GM19455 (cell line): Measurements from ENCODE around the gene SYNM.

Experiments used
- ATAC-seq: cut with Tn5 transposase; IDR thresholded peaks from one replicate; pipeline ENCODE4 v1.9.1; 2021; ENCODE audit not compliant: unreplicated experiment

Gene SYNM

DNA sequence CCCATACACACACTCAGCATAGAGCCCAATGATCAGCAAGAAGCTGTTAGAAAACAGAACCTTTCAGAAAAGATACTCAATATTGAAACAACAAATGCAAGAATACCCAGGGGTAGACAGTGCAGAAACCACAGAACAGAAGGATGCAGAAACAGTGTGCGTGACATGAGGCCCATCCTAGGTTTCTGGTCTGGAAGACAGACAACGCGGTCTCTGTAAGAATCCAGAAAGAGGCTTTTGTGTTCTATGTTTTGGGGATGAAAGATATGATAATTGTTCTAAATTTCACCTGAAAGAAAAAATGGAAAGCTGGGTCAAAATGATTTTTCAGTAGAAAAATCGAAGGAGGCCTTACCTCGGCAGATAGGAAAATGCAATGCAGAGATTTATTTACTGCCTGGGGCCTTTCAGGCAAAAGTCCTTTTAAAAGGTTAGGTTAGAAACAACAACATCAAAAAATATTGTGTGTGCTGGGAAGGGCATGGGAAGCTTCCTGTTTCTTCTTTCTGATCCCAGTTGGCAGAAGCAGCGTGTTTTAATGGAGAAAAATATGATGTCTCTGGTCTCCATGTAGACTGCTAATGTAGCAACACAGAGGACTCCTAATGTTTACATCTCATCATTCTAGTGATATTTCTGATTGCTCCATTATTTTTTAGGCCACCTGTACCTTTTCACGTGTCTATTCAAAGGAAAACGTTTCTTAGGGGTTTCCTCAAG is 17.0 kb downstream of the SYNM start:
- no peak for ATAC-seq

DNA sequence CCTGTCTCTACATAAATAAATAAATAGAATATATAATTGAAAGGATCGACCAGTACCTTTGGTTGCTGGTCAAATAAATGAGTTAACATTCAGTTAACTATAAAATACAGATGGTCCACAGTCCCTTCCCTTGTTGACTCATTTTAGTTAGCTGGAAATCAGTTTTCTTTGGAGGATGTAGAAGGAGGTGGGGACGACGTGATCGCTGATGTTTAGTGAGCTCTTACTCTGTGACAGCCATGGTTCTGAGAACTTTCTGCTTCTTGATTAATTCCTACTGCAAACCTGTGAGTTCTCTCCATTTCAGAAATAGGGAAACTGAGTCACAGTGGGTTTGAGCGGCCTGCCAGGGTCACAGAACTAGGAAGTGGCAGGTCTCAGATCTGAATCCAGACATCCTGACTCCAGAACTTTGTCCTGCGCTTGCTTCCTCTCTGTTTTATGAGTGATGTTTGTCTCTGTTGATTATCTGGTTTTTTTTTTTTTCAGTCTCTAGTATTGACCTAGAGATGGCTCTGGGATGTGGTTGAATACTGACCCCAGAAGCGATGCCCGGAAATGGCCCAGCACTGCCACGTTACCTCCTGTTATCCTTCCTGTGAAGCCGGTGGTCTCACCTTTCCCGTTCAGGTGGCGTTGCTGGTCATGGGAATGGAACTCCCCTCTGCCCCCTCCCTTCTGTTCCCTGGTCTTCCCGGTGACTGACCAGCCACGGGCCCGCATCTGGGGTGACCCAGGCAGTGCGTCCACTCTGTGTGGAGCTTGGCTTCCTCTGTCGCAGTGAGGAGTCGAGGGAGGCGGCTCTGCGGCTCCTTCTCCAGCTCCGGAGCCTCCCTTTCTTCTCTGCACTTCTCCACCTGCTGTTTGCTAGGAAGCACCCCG is 18.2 kb downstream of the SYNM start:
- ATAC-seq = no peak

DNA sequence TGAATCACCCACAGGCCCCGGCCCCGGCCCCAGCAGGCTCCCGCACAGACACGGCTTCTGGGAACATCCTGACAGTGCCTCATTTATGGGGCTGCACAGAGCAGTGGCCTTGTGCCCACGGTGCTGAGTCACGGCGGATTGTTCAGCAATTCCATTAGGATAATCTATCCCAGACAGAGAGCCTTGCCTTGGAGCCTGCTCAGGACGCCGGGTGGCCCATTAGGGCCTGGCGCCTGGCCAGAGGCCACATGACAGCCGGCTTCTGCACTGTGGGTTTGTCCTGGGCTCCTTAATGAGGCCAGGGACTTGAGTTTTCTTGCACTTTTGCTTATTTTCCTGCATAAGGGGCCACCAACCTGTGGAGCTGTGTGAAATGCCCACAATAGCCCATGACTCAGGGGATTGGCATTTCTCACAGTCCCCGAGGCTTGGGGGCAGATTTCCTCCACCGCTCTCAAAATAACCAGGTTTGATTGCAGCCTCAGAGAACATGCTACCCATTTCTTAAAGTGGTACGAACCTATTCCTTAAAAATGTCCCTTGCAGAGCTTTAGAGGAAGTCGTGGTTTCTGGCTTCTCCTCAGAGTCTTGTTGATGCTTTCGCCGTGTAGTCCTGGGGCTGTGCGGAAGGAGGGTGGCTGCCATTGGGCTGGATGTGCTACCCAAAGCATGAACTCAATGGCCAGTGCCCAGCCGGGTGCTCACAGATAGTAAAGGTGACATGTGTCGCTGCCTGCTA is 19.0 kb downstream of the SYNM start:
- no peak for ATAC-seq

DNA sequence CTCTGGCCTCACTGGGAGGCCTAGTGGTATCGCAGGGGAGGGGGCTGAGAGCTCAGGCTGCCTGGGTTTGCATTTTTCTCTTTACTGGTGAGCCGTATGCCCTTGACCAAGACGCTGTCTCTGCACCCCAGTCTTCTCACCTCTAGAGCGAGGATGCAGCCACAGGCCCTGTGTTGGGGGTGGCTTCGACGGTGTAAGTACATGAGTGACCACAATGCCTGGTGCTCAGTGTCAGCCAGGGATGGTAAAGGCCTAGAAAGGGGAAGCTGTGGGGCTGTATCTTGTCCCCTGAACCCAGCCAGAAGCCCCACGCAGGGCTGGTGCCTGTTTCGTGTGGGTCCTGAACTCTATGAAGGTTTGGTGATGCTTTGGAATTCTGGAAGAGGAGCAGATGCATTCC is 19.8 kb downstream of the SYNM start:
- ATAC-seq = no peak

DNA sequence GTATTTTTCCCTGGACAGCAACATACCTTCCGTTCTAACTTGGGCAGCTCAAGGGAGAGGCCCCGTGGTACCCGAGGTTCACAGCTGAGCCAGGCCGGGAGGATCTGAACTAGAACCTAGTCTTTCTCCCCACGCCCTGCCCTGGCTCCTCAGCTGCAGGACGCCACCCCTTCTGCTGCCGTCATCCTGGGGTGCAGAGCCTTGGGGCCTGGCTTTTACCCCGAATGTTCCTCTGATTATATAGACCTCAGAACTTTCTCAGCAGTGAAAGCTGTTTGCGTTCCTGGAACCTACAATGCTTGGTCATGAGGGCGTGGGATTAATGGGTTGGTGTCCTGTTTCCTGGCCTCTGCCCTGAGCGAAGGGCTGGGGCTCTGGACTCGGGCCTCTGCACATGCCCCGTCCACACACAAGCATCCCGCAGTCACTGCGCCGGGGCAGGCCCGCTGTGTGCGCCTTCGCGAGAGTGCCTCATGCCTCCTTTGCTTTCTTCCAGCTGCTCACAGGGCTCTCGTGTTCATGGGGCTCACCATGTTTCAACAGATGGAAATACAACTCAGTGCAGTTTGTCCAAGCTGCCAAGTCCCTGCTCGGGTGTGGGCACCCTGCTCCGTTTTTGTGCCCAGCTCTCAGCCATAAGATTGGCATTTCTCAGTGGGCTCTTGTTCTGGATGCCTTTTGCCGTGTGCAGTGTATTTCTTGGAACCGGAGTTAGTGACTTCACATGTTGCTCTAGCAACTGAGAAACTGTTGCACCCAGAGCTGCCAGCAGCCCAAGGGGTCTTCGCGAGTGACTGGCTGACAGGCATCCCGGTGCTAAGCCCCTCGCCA is 20.4 kb downstream of the SYNM start:
- ATAC-seq = no peak

DNA sequence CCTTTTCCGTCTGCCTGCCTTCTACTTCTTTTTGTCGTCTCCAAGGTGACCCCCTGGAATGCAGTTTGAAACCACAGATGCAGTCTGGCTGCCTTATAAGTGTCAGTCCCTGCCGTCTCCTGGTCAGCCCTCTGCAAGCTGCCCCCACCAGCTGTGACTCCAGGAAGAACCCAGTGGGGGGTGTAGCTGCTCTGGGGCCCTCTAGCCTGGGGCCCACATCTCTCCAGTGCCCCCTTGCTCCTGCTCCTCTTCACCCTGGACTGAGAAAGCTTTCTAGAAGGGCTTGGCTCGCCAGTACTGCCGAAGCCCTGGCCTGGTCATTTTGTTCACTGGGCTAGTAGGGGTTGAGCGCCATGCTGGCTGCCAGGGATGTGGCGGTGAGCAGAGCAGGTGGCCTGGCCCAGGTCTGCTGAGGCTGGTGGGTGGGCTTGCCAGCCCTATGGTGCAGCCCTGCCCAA is 21.3 kb downstream of the SYNM start:
- ATAC-seq = no peak

DNA sequence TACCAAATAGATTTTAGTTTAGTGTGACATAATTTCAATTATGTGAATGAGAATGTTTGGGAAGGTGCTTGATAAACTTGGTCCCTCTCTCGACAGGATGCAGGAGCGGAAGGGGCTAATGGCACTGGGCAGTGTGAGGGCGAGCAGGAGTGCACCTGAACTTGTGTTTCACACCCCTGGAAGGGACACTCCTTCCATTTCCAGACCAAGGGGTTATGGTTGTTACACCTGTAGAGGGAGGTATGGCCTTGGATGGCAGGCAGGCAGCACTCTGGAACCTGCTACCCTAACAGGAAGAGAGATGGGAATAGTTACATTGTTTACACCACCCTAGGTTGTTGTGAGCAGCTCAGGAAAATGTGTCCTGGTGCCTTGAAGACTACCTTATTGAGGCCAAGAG is 22.1 kb downstream of the SYNM start:
- no peak for ATAC-seq

DNA sequence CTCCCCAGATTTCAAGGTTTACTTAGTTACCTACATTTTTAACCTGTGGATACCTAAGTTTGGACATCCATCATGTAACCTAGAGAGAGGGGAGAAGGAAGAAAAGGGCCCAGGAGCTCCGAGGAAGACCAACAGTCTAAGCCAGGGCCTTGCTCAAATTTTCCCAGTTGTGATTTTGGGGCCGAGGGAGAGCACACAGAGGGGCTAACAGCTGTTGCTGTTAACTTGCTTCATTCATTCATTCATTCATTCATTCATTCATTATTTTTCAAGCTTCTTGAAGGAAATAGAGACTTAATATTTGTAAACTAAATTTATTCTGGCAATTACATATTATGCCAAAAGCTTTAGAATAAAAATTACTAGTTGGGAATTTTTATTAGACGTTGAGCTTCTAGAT is 22.9 kb downstream of the SYNM start:
- no peak for ATAC-seq

DNA sequence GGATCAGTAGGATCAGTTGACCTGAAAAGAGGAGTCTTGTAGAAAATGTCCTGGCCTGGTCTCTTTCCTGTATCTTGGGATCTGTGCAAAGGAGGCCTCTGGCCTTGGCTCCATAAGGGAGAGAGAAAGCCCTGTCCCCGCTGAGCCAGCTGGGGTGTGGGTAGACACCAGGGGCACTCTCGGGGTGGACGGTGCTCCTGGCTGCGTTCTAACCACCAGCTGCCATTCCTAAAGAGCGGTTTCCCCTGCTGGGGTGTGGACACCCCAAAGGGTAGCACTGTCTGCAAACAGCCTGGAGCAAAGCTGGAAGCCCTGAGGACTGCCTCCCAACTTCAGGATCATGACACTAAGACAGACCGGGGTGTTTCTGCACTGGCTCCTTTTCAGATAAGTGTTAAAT is 23.5 kb downstream of the SYNM start:
- no peak for ATAC-seq

DNA sequence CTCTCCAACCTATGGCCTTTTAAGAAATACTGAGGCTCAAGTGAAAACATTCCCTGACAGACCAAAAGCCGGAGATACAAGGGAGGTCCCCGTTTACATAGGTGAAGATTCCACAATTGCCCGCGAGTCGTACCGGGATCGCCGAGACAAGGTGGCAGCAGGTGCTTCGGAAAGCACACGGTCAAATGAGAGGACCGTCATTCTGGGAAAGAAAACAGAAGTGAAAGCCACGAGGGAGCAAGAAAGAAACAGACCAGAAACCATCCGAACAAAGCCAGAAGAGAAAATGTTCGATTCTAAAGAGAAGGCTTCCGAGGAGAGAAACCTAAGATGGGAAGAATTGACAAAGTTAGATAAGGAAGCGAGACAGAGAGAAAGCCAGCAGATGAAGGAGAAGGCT is 24.8 kb downstream of the SYNM start:
- no peak for ATAC-seq

DNA sequence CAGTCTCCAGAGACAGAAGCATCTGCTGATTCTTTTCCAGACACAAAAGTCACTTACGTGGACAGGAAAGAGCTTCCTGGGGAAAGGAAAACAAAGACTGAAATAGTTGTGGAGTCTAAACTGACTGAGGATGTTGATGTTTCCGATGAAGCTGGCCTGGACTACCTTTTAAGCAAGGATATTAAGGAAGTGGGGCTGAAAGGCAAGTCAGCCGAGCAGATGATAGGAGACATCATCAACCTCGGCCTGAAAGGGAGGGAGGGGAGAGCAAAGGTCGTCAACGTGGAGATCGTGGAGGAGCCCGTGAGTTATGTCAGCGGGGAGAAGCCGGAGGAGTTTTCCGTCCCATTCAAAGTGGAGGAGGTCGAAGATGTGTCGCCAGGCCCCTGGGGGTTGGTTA is 25.4 kb downstream of the SYNM start:
- ATAC-seq = no peak

DNA sequence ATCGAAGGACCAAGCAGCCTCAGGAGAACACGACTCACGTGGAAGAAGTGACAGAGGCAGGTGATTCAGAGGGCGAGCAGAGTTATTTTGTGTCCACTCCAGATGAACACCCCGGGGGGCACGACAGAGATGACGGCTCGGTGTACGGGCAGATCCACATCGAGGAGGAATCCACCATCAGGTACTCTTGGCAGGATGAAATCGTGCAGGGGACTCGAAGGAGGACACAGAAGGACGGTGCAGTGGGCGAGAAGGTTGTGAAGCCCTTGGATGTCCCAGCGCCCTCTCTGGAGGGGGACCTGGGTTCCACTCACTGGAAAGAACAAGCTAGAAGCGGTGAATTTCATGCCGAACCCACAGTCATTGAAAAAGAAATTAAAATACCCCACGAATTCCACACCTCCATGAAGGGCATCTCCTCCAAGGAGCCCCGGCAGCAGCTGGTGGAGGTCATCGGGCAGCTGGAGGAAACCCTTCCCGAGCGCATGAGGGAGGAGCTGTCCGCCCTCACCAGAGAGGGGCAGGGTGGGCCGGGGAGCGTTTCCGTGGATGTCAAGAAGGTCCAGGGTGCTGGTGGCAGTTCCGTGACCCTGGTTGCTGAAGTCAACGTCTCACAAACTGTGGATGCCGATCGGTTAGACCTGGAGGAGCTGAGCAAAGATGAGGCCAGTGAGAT is 26.0 kb downstream of the SYNM start:
- ATAC-seq = no peak

DNA sequence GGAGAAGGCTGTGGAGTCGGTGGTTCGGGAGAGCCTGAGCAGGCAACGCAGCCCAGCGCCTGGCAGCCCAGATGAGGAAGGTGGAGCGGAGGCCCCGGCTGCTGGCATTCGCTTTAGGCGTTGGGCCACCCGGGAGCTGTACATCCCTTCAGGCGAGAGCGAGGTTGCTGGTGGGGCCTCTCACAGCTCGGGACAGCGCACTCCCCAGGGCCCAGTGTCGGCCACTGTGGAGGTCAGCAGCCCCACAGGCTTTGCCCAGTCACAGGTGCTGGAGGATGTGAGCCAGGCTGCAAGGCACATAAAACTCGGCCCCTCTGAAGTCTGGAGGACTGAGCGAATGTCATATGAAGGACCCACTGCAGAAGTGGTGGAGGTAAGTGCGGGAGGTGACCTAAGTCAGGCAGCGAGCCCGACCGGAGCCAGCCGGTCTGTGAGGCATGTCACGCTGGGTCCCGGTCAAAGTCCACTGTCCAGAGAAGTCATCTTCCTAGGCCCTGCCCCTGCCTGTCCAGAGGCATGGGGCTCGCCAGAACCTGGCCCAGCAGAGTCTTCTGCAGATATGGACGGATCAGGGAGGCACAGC is 26.7 kb downstream of the SYNM start:
- no peak for ATAC-seq

DNA sequence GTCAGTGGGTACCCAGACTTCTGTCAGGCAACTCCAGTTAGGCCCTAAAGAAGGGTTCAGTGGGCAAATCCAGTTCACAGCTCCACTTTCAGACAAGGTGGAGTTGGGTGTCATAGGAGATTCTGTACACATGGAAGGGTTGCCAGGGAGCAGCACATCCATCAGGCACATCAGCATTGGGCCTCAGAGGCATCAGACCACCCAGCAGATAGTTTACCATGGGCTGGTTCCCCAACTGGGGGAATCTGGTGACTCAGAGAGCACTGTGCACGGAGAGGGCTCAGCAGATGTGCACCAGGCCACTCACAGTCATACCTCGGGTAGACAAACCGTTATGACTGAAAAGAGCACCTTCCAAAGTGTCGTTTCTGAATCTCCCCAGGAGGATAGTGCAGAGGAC is 27.2 kb downstream of the SYNM start:
- ATAC-seq = no peak

DNA sequence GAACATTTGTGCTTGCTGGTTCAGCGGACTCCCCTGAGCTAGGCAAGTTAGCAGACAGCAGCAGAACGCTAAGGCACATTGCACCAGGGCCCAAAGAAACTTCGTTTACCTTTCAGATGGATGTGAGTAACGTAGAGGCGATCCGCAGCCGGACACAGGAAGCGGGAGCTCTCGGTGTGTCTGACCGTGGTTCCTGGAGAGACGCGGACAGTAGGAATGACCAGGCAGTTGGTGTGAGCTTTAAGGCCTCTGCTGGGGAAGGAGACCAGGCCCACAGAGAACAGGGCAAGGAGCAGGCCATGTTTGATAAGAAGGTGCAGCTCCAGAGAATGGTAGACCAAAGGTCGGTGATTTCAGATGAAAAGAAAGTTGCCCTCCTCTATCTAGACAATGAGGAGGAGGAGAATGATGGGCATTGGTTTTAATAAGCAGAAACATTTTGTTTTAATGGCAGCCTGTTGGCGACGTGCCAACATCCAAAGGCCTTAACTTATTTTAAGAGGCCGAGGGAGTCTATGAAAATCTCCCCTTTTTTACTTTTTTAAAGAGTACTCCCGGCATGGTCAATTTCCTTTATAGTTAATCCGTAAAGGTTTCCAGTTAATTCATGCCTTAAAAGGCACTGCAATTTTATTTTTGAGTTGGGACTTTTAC is 27.9 kb downstream of the SYNM start:
- no peak for ATAC-seq

DNA sequence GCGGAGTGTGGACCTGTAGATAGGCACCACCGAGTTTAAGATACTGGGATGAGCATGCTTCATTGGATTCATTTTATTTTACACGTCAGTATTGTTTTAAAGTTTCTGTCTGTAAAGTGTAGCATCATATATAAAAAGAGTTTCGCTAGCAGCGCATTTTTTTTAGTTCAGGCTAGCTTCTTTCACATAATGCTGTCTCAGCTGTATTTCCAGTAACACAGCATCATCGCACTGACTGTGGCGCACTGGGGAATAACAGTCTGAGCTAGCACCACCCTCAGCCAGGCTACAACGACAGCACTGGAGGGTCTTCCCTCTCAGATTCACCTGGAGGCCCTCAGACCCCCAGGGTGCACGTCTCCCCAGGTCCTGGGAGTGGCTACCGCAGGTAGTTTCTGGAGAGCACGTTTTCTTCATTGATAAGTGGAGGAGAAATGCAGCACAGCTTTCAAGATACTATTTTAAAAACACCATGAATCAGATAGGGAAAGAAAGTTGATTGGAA is 29.5 kb downstream of the SYNM start:
- ATAC-seq = no peak

DNA sequence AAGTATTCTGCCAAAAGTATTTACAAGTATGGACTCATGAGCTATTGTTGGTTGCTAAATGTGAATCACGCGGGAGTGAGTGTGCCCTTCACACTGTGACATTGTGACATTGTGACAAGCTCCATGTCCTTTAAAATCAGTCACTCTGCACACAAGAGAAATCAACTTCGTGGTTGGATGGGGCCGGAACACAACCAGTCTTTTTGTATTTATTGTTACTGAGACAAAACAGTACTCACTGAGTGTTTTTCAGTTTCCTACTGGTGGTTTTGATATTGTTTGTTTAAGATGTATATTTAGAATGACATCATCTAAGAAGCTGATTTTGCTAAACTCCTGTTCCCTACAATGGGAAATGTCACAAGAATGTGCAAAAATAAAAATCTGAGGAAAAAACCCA is 30.3 kb downstream of the SYNM start:
- ATAC-seq = peak; percentile 78

DNA sequence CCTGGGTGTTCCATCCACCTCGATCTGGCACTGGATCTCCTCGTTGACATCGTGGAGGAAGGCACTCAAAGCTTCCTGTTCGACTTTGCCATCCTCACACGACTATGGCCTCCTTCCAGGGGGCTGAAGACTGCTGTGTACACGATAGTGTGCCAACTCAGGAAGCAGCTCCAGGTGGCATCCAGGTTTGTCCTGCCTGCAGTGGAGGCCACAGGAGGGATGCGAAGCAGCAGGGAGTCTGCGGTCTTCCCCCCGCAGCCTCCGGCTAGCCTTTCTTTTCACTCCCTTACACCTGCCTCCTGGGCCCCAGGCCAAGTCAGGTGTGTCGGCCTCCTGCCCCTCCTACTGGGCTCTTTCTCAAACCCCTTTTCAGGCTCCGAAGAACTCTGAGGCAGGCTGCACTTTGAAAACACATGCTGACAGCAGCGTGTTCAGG is 32.2 kb downstream of the SYNM start:
- ATAC-seq = no peak

DNA sequence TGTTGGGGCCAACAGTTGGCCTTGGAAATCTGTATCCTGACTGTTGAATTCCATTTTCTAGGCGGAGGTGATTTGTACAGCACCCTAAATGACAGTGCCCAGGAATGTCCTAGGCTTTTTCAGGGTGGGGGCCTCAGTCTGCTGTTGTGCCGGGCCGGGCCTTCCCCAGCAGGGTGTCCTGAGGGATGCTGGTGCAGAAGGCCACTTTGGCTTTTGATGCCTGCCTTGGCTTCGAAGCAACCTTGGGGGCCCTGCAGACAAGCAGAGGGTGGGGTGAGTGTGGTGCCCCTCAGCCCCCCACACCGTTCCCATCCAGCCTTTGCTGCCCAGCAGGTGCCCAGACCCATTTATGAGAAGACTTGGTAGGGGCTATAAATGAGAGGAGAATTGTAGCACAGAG is 33.0 kb downstream of the SYNM start:
- ATAC-seq = no peak
